Fibroblast of skin of abdomen (primary cell): ENCODE data around the gene PPP1R18.
"Not testable (repeated sequence)": the region's sequence is repeated elsewhere in the genome, so short reads cannot be mapped to it uniquely, and the experiment has no call there.

ENCODE experiments used
- DNase-seq: peaks from one replicate; pipeline ENCODE4 v3.0.0-alpha.2; 2013

The PPP1R18 gene

DNA sequence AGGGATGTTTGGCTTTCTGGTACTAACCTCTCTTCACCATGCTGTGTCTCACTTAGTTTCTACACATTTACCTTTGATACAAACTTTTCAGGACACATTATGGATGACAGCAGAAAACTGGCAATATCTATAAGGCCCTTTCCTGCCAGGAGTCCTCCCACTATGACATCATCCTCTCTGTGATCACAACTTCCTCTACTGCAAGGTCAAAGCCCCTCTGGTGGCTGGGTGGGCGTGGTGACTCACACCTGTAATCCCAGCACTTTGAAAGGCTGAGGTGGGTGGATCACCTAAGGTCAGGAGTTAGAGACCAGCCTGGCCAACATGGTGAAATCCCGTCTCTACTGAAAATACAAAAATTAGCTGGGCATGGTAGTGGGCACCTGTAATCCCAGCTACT, 20.1 kb downstream of the PPP1R18 start:
- DNase-seq: not testable (repeated sequence)

- no peak for DNase-seq
Observed at GRCh38 chr6:30664994-30665767, 21.3 kb downstream of the PPP1R18 start.

DNA sequence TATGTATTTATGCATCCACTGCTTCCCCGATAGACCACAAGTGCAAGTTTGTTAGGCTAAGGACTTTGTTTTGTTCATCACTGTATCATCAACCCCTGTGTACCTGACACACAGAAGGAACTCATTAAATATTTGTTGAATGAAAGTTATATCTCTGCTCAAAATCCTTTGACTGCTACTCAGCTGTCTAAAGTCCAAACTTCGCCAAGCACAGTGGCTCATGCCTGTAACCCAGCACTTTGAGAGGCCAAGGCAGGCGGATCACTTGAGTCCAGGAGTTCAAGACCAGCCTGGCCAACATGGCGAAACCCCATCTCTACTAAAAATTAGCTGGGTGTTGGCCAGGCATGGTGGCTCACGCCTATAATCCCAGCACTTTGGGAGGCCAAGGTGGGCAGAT, 28.5 kb downstream of the PPP1R18 start:
- DNase-seq: not testable (repeated sequence)

DNA sequence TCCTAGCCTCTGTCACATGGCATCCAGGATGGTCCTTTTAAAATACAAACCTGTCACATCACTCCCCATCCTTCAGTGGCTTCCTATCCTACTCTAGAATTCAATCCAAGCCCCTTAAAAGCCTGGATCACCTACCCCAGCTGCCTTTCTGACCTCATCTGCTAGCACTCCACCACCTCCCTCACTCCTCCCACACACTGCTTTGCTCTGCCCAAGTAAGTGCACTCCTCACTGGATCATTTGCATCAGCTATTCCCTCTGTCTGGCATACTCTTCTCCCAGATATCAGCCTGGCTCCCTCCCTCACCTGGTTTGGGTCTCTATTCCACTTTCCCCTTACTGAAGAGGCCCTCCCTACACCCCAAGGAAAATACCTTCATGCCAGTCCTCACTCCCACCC, 29.0 kb downstream of the PPP1R18 start:
- no peak for DNase-seq

- DNase-seq: no peak
Observed at GRCh38 chr6:30656513-30656912, 29.9 kb downstream of the PPP1R18 start.

- DNase-seq: no peak
Observed at GRCh38 chr6:30655743-30656094, 30.7 kb downstream of the PPP1R18 start.

GRCh38 chr6:30654798-30655742, 31.4 kb downstream of the PPP1R18 start:
- no peak for DNase-seq

DNA sequence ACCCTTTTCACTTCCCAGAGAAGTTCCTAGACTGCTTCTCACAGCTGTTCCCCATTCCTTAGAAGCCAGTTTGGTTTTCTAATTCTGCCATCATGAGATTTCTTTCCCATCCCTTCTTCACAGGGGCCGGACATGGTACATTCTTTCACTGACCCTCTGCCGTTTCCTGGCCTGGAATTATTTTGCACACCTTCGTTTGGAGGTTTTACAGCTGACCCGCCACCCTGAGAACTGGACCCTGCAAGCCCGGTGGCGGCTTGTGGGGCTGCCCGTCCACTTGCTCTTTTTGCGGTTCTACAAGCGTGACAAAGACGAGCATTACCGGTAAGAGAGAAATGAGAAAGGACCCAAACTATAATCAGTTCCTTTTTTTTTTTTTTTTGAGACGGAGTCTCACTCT, 35.3 kb downstream of the PPP1R18 start:
- no peak for DNase-seq

DNA sequence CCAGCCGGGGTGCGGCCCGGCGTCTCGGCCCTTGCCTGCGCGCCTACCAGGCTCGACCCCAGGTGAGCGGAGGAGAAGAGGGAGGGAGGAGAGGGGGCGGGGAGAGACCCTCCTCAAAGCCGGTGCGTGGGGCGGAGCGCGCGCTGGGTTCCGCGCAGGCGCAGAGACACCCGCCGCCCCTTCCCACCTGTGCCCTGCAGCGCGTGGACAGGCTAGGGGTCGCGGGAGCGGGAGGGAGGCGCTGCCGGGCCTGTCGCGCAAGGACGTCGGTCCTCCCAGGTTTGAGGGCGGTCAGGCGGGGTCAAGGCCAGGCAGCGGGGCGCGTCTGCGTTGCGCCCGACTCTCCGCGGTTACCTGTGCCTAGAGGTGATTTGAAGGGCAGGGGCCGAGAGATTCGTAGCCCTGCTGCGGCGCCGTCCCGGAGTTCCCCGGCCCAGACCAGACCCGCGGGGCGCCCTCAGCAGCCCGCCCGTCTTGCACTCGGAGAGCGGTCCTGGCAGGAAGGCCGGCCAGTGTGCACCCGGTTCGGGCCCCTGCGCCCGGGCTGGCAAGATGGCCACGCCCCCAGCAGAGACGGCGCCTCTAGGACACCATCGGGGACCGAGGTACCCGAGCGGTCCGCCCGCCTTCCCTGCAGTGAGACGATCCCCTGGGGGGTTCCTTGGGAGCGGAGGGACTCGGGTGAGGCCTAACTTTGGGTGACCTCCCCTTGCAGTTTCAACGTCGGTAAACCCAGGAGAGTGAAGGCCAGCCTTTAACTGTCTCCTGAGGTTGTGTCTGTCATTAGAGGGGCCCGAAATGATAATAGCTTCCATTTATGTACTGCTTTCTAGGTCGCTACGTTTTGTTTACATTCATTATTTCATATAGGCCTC, 39.0 kb downstream of the PPP1R18 start:
- peak; percentile 48 for DNase-seq

GRCh38 chr6:30646450-30647241, 39.8 kb downstream of the PPP1R18 start, which contains the start of gene C6orf136:
Gene C6orf136, plus strand, starts transcription at chr6:30647133. Its CDS starts 99 bp downstream, at chr6:30647232.
- DNase-seq: peak; percentile 93

- DNase-seq: no peak
Observed at GRCh38 chr6:30645989-30646388, 40.5 kb downstream of the PPP1R18 start.

- DNase-seq: no peak
Observed at GRCh38 chr6:30644769-30645168, 41.7 kb downstream of the PPP1R18 start.

- DNase-seq: no peak
Observed at GRCh38 chr6:30643656-30644055, 42.8 kb downstream of the PPP1R18 start.

DNA sequence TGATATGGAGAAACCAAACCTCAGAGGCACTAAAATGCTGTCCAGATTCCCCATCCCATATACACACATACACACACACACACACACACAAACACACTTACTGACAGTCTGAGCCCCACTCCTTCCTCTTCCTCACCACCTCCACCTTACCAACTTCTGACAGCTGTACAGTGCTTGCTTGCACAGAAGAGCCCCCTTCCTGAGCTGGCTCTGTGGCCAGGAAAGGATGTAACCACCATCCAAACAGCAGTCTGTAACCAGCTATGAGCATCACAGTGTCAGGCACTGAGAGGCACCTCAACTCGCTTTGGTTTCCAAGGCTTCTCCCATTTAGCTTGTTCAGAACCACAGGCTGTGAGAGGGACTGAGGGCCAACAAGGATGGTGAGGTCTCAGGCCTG, 45.4 kb downstream of the PPP1R18 start:
- no peak for DNase-seq

- no peak for DNase-seq
Observed at GRCh38 chr6:30640481-30640880, 46.0 kb downstream of the PPP1R18 start.

DNA sequence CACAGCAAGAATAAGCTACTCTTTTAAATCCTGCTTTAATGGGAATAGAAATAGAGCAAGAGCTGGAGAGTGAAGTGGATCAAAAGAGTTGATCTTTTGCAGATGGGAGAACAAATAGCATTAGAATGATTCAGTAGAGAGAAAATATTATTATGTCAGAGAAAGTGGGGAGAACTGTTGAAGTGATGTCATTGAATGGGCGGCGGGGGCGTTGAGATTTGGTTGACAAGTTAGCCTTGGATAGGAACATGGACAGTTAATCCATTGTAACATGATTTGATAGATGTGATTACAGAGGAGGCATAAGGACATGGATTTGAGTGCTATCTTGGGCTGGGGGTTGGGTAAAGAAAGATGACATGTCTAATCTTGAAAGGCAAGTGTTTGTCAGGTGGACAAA, 50.6 kb downstream of the PPP1R18 start:
- no peak for DNase-seq

- peak; percentile 77 for DNase-seq
Observed at GRCh38 chr6:30626484-30627366, 59.7 kb downstream of the PPP1R18 start, which contains the start of gene ATAT1. Gene ATAT1, plus strand, starts transcription at chr6:30626874.
